Measurements from ENCODE around the gene CHCHD1. TPM values are rescaled to one million over a fixed set of nuclear protein-coding genes. Genes with fewer than 3 reads are reported as not detected.
A peak's percentile ranks its signal among the peaks of the same experiment; 100 is the strongest.

CHCHD1 gene
- total and polyA plus RNA-seq, 2 donors (not counting 3 experiments of a cell fraction or from before 2014, with no cell fraction given): 31.7 to 39.2 TPM

- H3K9ac ChIP-seq (replicated peaks; ENCODE audit: extremely low read depth, insufficient read depth, low read length): no peak overlapping the region
- H3K9me3 ChIP-seq (replicated peaks; ENCODE audit: control insufficient read depth, insufficient read depth, low read length): no peaks in the 10 kb centered on the region
- no peaks in the 10 kb centered on the region for H3K27me3 ChIP-seq (ENCODE audit: control insufficient read depth in 2 of 2, insufficient read depth in 2 of 2, low read length in 2 of 2)
- TF ChIP-seq POLR2AphosphoS5 (IDR thresholded peaks at IDR 0.05; ENCODE audit: insufficient read depth, low read depth, low read length): no peak
- TF ChIP-seq, protein P1, sequence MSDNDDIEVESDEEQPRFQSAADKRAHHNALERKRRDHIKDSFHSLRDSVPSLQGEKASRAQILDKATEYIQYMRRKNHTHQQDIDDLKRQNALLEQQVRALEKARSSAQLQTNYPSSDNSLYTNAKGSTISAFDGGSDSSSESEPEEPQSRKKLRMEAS (IDR thresholded peaks at IDR 0.05; ENCODE audit: insufficient read depth, insufficient read length): no peak
- TF ChIP-seq GATA2 (IDR thresholded peaks at IDR 0.05; ENCODE audit: insufficient read depth, insufficient read length, low read depth, low read length): no peak
- TF ChIP-seq, protein P2, sequence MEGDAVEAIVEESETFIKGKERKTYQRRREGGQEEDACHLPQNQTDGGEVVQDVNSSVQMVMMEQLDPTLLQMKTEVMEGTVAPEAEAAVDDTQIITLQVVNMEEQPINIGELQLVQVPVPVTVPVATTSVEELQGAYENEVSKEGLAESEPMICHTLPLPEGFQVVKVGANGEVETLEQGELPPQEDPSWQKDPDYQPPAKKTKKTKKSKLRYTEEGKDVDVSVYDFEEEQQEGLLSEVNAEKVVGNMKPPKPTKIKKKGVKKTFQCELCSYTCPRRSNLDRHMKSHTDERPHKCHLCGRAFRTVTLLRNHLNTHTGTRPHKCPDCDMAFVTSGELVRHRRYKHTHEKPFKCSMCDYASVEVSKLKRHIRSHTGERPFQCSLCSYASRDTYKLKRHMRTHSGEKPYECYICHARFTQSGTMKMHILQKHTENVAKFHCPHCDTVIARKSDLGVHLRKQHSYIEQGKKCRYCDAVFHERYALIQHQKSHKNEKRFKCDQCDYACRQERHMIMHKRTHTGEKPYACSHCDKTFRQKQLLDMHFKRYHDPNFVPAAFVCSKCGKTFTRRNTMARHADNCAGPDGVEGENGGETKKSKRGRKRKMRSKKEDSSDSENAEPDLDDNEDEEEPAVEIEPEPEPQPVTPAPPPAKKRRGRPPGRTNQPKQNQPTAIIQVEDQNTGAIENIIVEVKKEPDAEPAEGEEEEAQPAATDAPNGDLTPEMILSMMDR (IDR thresholded peaks at IDR 0.05; ENCODE audit: extremely low read depth in 1 of 2, insufficient read depth in 1 of 2, low read depth in 1 of 2, low read length in 2 of 2): no peak
- no peak for TF ChIP-seq EZH2 (IDR thresholded peaks at IDR 0.05; ENCODE audit: borderline replicate concordance, low read depth, low read length, severe bottlenecking)
- TF ChIP-seq FOS (IDR thresholded peaks at IDR 0.05; ENCODE audit: borderline replicate concordance, insufficient read depth, low read length): no peak
- no peak for TF ChIP-seq POLR2A (IDR thresholded peaks at IDR 0.05; ENCODE audit: low read depth, low read length)
- TF ChIP-seq MYC (IDR thresholded peaks at IDR 0.05; ENCODE audit: low read depth, low read length): no peak
- TF ChIP-seq JUN (IDR thresholded peaks at IDR 0.05; ENCODE audit: borderline replicate concordance, insufficient read depth, insufficient read length, low read depth): no peak
- no peak overlapping the region for H3K4me2 ChIP-seq (ENCODE audit: insufficient read depth, low read length)
- H3K4me1 ChIP-seq (ENCODE audit: control insufficient read depth, extremely low read depth, insufficient read depth, low read length): no peaks in the 10 kb centered on the region
- intact Hi-C loops (cut with micrococcal nuclease) (no loop called here), dilution Hi-C loops (cut with MboI; ENCODE audit: extremely low pct_ligation_motif_present, low sequenced_read_pairs) (no loop called here)
- H3K36me3 ChIP-seq (ENCODE audit: control insufficient read depth in 2 of 2, extremely low read depth in 1 of 2, insufficient read depth in 2 of 2, low read length in 2 of 2): peaks cover 25 to 57% of the 10 kb centered on the region in 2 experiments
- FAIRE-seq: no peak
- H2AFZ ChIP-seq (ENCODE audit: low read depth, low read length): no peak overlapping the region
- DNase-seq (ENCODE audit: low read depth, low spot score): no peak
- H3K27ac ChIP-seq (ENCODE audit: insufficient read depth, low read depth, low read length): no peak overlapping the region
- no peaks in the 10 kb centered on the region for H3K9me1 ChIP-seq (replicated peaks; ENCODE audit: control insufficient read depth, extremely low read depth, insufficient read depth, low read length)
- POLR2A ChIA-PET: no interaction called here
- no peaks in the 10 kb centered on the region for H4K20me1 ChIP-seq (replicated peaks; ENCODE audit: control insufficient read depth, extremely low read depth, insufficient read depth, low read length)
- BruUV-seq (replicated peaks): TSS peak; percentile 61
- H3K79me2 ChIP-seq (ENCODE audit: control insufficient read depth, insufficient read depth, low read length): no peaks in the 10 kb centered on the region
- no peak overlapping the region for H3K4me3 ChIP-seq (replicated peaks in 1 of 3; ENCODE audit: insufficient read depth in 1 of 3, low read depth in 1 of 3, low read length in 3 of 3)
- CTCF ChIA-PET: interaction anchor here (1.0 kb wide), 1 partner anchor 9 kb away, joined by 5 read pairs; no protein-coding TSS in a partner anchor
Observed at GRCh38 chr10:73801253-73801590, 19.4 kb downstream of the CHCHD1 start.
